Thyroid gland (tissue), 4 donors: ENCODE results near the gene ZBTB44.

Experiments
- CTCF ChIP-seq, 6 experiments: fragments of 200-600 bp in 3 of 6; fragments of 450-650 bp in 3 of 6; sonication (generic) in 3 of 6; IDR thresholded peaks; one replicate each; pipeline ENCODE4 v1.5.1; 2016 to 2019; ENCODE audit warnings: antibody characterized with exemption in 6 of 6, mild to moderate bottlenecking in 2 of 6, inconsistent platforms in 1 of 6, moderate library complexity in 1 of 6
- POLR2A ChIP-seq, 2 donors: fragments of 450-650 bp; IDR thresholded peaks; one replicate each; pipeline ENCODE4 v1.6.1; 2017; ENCODE audit warnings: antibody characterized with exemption in 2 of 2, mild to moderate bottlenecking in 2 of 2, moderate library complexity in 1 of 2

- TF ChIP-seq CTCF (IDR thresholded peaks at IDR 0.05), result no peak
- TF ChIP-seq POLR2A (IDR thresholded peaks at IDR 0.05), result no peak
Measured at GRCh38 chr11:130202818-130203689, 111.7 kb downstream of the ZBTB44 start.
